GM21576 (cell line): ENCODE results near the gene CLMN.

Experiments
- ATAC-seq: cut with Tn5 transposase; IDR thresholded peaks from one replicate; pipeline ENCODE4 v1.9.1; 2021; ENCODE audit warnings: mild to moderate bottlenecking, moderate library complexity; ENCODE audit not compliant: unreplicated experiment

Gene CLMN

DNA sequence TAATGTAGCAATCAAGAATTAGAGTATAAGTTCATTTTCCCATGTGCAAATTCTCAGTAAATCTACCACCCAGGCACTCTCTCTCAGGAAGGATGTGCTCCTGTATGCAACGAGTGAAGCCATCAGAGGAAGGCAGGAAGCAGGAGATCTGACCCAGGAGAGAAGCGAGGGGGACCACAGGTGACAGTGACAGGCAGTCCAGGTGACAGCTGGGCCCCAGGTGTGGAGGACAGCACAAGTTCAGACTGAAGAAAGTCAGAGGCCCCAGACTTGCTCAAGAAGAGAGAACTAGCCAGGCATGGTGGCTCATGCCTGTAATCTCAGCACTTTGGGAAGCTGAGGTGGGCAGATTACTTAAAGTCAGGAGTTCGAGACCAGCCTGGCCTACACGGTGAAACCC is 13.8 kb downstream of the CLMN start:
- no peak for ATAC-seq

DNA sequence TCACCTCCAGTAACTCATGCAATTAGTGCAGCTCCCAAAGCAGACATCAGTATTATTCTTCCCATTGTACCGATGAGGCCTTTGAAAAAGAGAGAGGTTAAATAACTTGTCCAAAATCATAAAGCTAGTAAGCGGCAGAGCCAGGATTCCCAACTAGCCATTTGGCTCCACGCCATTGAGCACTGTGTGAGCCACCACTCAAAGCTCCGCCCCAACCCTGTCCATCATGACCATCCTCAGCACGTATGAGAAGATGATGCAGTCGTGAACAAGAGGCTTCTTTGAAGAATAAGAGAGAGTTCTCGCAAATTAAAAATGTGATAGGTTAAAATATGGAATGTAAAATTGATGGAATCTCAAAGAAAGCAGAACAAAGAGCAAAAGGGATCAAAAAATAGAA is 14.6 kb downstream of the CLMN start:
- no peak for ATAC-seq

DNA sequence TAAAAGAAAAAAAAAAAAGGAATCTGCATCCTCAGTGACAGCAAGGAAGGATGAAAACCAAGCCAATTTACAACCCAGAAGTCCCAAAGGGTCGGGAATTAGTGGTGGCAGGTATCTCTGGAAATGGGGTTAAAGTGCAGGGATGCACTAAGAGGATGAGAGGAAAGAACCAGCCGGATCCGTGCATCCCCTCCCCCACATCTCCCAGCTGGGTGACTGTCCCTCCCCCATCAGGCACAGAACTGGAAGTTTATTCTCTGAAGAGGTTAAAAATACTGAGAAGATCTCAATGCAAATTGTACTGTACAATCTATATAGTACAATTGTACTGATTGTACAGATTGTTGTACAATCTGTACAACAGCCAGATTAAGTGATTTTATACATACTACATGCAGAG is 15.4 kb downstream of the CLMN start:
- ATAC-seq, result no peak

DNA sequence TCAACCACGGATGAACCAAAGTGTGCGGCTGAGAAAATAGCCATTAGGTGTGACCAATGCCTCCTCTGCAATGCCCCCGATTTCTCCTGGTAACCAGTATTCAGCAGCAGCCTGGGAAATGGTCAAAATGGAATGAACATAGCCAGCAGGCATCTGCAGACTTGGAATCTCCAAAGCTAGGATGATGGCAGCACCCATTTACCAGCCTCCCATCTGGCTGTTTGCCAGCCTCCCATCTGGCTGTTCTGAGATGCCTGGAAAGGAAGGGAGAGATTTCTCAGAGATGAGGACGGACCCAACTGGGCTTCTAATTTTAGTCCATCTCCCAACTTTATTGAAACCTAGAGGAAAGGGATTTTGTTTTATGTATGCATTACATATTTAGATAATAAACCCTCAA is 16.2 kb downstream of the CLMN start:
- no peak for ATAC-seq

DNA sequence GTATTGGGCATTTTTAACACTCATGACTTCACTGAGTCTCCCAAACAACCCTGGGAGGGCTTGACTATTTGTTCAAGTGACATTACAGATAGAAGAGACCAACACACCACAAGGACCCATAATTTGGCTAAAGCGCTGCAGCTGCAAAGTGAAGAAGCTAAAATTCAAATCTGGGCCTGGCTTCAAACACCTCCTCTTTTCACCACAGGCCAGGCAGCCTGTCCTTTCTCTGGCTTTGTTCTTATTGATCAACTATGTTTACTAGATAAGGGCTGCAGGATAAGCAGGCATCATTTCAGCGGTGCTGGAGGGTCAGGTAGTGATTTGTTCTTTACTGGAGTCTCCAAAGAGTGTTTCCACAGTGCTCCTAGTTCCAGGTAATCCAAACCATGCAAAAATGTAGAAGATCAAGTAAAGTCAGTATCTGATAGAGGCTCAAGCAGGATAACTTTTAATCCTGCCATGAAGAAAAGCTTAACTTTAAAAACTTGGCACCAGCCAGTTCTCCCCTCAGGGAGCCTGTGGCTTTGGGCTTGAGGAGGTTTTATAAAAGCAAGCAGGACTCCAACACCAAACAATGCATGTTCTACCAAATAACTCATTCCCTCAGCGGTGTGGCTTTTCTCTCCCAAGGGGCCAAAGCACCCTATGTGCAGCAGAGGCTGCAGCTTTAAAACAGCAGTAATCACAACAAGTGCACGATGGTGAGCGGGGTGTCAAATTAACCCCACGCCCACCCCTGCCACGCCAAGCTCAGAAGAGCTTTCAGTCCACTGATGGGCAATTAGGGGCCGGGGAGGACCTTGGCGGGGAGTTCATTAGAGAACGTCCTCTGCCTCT is 16.8 kb downstream of the CLMN start:
- no peak for ATAC-seq

DNA sequence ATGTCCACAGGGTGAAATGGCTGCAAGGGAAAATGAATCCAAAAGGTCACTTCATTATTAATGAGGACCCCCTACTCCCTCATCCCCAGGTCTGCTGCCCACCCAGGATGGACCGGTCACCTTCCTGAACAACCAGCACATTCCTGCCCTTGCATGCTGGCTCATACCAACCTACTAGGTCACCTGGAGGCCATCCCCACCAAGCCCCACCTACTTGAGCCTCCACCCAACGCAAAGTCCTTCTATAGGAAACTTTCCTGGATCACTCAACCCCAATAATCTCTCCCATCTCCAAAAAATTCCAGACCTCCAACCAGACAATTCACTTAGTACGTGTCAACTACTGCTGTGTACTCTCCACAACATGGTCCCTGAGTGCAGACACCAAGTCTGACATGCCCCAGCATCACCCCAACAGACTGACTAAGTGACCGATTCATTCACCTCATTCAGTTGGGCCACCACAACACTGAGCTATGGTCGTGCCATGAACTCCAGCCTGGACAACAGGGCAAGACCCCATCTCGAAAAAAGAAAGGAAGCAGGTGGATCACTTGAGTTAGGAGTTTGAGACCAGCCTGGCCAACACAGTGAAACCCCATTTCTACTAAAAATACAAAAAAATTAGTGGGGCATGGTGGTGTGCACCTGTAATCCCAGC is 18.1 kb downstream of the CLMN start:
- no peak for ATAC-seq

DNA sequence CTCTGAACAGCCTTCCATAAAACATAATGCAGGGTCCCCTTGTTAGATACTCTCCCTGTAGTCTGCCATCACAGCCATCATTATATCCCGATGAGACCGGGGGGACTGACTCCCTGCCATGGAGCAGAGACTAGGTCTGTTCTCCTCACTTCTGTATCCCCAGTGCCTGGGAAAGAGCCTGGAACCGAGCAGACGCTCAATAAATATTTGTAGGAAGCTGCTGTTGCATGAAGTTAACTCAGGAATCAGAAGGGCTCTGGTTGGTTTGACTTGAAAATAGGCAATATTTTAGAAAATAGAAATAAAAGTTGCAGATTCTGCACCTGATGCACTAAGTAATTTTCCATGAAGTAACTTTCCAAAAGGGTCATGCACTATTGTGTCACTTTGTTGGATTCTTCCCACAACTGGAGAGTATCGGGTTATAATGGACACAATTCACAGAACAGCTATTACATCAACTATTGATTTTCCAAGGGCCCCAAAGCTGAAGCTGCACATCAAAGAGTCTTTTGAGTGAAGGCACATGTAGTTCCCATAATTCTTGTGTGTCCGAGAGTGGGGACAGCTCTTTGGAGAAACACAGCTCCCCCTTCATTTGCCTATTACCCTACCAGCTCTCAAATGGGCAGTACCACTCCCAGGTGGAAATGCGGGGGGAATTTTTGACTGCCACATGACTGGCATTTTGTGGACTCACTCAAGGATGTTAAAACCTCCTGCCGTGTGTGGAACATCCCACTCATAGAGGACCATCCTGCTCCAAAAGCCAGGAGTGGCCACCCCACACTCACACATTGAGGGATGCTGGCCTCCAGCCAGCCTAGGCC is 18.8 kb downstream of the CLMN start:
- no peak for ATAC-seq

DNA sequence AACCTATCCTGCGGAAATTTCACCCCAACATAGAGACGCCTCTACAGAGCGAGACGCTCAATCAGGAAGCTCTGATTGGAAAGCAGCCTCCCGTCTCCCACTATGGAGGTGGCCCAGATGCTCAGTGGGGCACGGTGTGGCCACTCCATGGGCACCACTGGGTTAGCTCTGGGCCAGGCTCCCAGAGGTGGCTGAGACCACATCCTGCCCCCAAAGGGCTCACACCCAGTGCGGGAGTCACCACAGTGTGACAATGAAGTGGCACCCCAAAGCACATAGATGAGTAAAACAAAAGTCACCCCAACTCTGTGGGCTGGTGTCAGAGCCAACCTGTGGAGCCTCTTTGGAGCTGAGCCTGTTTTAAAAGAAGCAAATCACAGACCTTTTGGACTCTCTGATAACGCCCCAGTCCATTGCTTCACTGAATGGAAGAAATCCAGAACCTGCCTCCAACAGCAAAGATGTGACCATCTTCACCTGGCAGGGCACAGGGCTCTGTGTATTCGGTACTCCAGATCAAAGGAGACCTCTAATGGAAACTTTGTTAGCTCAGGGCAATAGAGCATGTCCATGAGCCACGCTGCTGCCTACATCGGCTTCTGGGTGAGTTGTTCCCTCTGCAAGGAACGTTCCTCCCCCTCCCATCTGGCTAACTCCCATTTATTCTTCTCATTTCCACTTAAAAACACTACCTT is 19.6 kb downstream of the CLMN start:
- ATAC-seq, result no peak

DNA sequence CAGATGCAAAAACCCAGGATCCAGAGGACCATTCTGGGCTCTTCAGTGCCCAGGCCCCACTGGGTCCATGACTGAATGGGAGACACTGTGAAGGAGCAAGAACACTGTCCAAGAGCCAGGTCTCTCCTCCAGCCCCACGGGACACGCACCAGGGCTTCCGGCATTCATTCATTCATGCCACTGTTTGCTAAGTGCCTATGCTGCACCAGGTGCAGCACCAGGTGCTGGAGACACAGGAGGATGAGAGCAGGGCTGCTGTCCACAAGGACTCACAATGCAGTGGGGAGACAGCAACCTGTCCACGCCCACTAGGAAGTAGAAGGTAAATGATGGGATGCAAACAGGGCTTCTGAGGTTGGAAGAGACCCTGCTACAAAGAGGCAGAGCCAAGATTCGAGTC is 20.4 kb downstream of the CLMN start:
- ATAC-seq, result no peak

DNA sequence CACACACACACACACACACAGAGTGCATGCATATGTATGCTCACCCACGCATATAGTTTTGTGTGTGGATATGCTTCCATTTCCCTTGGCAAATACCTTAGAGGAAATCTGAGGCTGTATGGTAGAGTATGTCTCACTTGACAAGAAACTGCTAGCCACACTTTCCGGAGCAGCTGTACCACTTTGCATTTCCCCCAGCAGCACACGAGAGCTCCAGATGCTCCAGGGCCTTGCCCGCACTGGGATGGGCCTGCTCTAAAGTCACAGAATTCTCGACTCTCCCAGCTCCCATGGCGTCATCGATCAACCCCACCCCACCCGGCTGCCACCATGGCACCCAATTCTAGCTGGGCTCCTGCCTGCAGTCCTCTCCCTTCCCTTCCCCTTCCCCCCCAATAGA is 21.9 kb downstream of the CLMN start:
- no peak for ATAC-seq

DNA sequence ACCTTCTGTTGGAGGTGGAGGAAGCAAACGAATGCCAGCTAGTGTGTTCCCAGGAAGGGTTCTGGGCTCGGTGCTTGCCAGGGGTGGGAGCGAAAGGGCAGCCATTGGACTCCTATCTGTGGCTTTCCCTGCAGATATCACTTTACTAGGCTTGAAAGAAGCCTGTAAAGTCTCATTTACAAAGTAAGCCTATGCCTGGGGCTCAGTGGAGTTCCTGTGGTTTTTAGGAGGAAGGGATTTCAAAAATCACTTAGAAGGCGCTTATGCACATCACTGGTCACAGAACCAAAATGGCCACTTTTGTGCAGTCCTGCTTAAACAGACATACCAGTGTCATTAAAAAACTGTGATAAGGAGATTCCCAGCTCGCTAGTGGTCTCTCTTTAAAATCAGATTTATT is 22.7 kb downstream of the CLMN start:
- no peak for ATAC-seq

DNA sequence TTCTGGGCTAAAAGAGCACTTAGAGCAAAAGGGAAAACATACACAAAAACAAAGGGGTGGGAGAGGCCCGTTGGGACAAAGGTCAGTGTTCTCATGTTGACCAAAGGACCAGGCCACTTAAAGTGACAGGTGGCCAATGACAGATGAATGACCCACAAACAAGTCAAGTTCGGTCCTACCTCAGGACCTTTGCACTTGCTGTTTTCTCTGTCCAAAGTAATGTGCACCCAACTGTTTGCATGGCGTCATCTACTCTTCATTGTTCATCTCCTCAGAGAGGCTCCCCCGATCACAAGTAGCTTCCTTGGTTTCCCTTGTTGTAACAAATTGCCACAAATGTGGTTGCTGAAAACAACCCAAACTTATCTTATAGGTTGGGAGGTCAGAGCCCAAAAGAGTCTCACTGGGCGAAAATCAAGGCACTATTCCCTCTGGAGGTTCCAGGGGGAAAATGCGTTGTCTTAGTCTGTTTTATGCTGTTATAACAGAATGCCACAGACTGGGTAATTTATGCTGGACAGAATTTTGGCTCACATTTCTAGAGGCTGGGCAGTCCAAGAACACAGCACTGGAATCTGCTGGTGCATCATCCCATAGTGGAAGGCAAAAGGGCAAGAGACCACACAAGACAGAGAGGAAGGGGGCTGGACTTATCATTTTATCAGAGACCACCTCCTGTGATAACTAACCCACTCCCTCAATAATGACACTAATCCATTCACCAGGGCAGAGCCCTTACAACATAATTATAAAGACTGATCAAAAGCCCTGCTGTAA is 23.9 kb downstream of the CLMN start:
- no peak for ATAC-seq

DNA sequence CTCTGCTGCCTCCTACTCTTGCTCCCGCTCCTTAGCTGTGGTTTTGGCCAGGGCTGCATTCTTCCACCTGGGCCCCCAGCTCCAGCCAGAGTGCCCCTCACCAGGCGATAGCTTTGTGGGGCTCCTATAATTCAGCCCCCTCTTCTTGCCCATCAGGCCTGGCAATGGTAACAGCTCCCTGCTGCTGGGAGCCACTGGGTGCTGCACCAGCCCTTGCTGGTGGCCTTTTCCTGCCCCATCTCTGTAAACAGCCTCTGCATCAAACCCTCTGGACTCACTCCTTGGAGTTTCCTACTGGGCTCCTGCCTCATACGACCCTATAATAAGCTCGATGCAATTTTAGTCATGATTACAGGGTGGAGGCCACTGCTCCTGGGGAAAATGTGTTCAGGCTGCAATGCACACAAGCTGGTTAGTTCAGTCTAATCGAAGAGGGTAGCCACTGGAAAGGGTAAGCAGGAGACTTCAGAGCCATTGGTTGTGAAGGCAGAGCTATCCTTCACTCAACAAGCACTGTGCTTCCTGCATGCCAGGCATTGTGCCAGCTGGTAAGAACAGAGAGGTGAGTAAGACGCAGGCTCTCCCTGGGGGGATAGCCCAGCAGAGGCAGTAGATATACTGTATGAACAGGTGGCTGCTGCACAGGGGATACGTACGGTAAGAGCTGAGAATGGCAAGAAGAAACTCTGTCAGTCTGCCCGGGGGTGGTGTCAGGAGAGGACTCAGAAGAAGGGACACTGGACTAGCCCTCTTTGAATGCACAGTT is 24.7 kb downstream of the CLMN start:
- ATAC-seq, result no peak

DNA sequence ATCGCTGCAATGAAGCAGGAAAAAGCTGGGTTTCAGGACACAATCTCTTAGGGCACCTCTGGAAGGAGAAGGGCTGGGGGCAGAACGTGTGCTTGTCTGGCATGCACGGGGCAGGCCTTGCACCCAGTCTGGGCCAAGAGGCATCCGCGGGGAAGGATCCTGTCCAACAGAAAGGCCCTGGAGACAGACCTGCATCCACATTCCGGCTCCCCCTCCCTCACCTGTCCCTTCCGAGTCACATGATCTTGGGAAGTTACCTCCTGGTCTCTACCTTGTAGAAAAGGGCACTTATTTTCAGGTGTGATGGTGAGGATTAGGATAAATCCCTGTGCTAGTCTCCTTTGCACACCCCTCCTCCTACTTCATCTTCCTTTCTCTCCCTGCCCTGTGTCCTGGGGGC is 25.4 kb downstream of the CLMN start:
- no peak for ATAC-seq

DNA sequence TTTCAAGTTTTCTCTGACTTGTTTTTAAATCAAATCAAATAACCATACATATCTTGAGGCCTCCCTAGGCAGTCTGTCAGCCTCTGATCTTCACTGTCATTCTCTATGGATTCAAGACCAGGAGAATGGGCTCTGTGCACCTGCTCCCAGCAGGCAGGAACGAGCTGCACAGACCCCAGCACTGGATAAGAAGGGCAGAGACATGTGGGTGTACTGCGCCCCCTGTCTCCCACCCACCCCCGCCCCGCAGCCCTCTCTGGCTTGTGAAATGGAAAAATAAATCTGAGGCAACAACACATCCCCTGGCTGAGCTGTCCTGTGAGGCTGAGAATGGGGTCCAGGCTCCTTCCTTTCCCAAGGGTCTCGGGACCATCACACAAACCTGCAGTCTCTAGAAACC is 26.3 kb downstream of the CLMN start:
- no peak for ATAC-seq

DNA sequence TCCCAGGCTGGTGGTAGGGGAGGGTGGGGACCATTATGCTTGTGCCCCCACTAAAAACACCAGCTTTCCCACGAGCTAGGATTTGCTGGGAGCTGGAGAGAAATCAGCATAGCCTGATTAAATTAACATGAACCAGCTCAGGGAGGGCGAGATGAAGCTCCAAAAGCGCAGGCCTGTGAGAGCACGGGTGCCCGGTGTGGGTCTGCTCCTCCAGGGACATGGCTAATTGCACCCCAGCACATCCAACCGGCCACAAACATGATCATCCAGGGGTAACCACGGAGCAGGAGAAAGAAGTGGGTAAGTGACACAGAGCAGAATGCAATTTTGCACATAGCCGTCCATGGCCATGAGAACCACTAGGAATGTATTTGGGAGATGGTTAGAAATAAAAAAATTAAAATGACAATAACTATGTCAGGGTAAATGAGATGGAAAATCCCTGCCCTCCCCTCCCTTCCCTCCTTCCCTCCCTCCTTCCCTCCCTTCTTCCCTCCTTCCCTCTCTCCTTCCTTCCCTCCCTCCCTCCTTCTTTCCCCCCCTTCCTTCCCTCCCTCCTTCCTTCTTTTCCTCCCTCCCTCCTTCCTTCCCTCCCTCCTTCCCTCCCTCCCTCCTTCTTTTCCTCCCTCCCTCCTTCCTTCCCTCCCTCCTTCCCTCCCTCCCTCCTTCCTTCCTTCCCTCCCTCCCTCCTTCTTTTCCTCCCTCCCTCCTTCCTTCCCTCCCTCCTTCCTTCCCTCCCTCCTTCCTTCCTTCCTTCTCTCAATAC is 26.9 kb downstream of the CLMN start:
- ATAC-seq, result no peak

DNA sequence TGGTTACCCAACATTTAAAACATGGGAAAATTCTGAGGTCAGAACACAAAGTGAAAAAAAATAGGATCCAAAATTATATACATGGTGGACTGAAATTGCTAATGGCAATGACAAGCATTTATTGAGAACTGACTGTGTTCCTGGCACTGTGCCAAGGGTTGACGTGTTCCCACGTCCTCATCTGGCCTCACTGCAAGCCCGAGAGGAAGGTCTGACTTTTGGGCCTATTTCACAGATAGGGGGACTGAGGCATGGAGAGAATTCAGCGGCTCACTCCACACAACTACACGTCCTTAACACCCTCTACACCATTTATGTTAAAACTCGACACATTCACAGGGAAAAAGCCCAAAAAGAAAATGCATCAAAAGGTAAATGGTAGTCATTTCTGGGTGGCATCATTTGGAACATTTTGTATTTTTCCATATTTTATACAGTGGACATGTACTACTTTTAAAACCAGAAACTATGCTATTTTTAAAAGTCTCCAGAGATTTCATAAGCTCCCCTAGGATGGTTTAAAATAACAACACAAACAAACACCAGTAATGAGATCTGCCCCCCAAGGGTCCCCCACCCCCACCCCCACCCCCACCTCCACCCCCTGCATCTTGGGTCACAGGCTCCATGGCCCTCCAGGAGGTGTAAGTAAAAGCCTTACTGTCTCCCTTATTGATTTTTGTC is 27.7 kb downstream of the CLMN start:
- ATAC-seq, result no peak

DNA sequence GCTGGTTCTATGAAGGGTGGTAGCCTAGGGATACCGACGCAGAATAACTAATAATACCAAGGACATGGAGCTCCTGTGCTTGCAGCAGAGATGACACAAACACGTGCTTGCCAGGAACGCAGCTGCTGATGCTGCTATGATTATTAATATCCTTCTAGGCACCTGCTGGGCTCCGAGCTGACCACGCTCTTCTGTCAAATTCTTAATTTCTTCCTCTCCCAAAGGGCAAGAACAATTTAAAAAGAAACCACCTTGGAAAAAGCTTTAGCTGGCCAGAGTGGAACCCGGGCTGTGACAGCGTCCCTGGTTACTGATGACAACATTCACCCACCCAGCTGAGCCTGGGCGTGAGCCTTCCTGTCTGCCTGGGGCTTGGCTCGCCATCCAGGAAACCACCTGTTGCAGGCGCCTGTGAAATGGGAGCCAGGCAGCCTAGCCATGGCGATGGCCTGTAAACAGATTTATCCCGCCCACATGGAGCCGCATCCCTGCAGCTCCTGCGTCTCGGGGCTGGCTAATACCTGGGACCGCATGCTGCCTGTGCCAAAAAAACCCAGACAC is 28.8 kb downstream of the CLMN start:
- ATAC-seq, result no peak
